GM13977 (cell line): ENCODE results near the gene KNTC1.
"Not testable (repeated sequence)": the region's sequence is repeated elsewhere in the genome, so short reads cannot be mapped to it uniquely, and the experiment has no call there.

ENCODE experiments used
- DNase-seq: peaks from one replicate; pipeline ENCODE4 v3.0.0; 2012; ENCODE audit warnings: low spot score
- CTCF ChIP-seq: IDR thresholded peaks from 2 replicates; pipeline ENCODE4 v1.5.1; 2012; ENCODE audit warnings: mild to moderate bottlenecking, control low read depth; ENCODE audit not compliant: insufficient read depth; ENCODE audit errors: extremely low read depth, missing control alignments
- in situ Hi-C: fragments of 300-500 bp; cut with MboI; formaldehyde crosslinking; loops from one replicate; pipeline ENCODE4 v1.12.0; 2022; ENCODE audit warnings: low sequenced_read_pairs, low pct_unique_long_range_greater_than_20kb, mixed read lengths, inconsistent platforms; ENCODE audit not compliant: unreplicated experiment

The KNTC1 gene

GRCh38 chr12:122503147-122503751 lies 23.8 kb upstream of the KNTC1 start:
- no peak for DNase-seq
- TF ChIP-seq CTCF, result no peak
- in situ Hi-C loops, result no loop called here

- no peak for DNase-seq
- no peak for TF ChIP-seq CTCF
Observed at GRCh38 chr12:122503783-122504590, 23.1 kb upstream of the KNTC1 start.

GRCh38 chr12:122505419-122506051 lies 21.5 kb upstream of the KNTC1 start:
- in situ Hi-C loops, result no loop called here

More at GRCh38 chr12:122503783-122504590, 23.1 kb upstream of the KNTC1 start:
- in situ Hi-C loops, result no loop called here

GRCh38 chr12:122506393-122506938 lies 20.6 kb upstream of the KNTC1 start:
- TF ChIP-seq CTCF, result no peak
- in situ Hi-C loops, result no loop called here
- DNase-seq, result no peak

More at GRCh38 chr12:122505419-122506051, 21.5 kb upstream of the KNTC1 start:
- TF ChIP-seq CTCF, result no peak
- DNase-seq, result no peak

- in situ Hi-C loops, result no loop called here
- no peak for DNase-seq
- no peak for TF ChIP-seq CTCF
Observed at GRCh38 chr12:122508163-122508562, 18.9 kb upstream of the KNTC1 start.

DNA sequence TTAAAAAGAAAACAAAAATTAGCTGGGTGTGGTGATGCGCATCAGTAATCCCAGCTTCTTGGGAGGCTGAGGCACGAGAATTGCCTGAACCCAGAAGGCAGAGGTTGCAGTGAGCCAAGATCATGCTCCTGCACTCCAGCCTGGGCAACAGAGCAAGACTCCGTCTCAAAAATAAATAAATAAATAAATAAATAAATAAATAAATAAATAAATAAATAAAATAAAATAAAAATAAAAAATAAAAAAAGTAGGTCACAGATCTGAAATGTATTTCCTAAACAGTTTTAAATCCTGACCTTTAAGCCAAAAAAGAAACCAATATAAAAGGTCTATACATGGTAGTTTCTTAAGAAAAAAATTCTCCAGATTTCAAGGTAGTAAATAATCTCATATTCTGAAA lies 14.0 kb upstream of the KNTC1 start:
- DNase-seq, in situ Hi-C loops: not testable (repeated sequence)
